ENCODE measurements around the gene RIGI. TPM values are rescaled to one million over a fixed set of nuclear protein-coding genes. Genes with fewer than 3 reads are reported as not detected.

RIGI gene
- 3.9 and 4.8 TPM in 2 replicates for polyA plus RNA-seq (2011; rRNA removed)
- 0.38 and 0.49 TPM in 2 replicates for polyA plus RNA-seq (2012; cell fraction: cytosol; rRNA removed)
- 0.46 and 0.69 TPM in 2 replicates for polyA plus RNA-seq (2012; cell fraction: nucleus; rRNA removed)
- polyA plus RNA-seq (2017; fragmentation: RNase III; extraction: RNeasy Plus Mini Kit Qiagen cat#74134 plus additional on column Dnase treatment): 3.8 to 4.8 TPM (median 4.1 TPM) in 3 replicates
- polyA minus RNA-seq (2011; rRNA and poly(A)+ RNA removed): 1.7 and 2.3 TPM in 2 replicates

GRCh38 chr9:32526041-32526706 lies at the start of gene RIGI:
Gene RIGI (minus strand): TSS chr9:32526196. CDS start chr9:32526166, 30 bp downstream.
- CTCF ChIA-PET: interaction anchor here (0.6 to 10.2 kb wide), 31 partner anchors 9 to 452 kb away, joined by 3 to 159 read pairs (median 5); partner anchors contain the start of genes ACO1 and NDUFB6
- Histone ChIP-seq H3K9me3 (peaks cover 8% of the 10 kb centered on the region; the same call in 1 of the 3 replicates), H3K4me2 (peak within 1 kb of the TSS; percentile 82), H3K4me3 (peak within 1 kb of the TSS; percentile 58), H3K4me1 (peaks cover 6% of the 10 kb centered on the region; the same call in 2 of the 3 replicates), H3K27ac (peak within 1 kb of the TSS; percentile 46 to 83)
- peak; percentile 92 to 93 for ATAC-seq
- DNase-seq (ENCODE audit: low read depth in 1 of 2, low spot score in 1 of 2): peak; percentile 64 to 85
- POLR2A ChIA-PET: interaction anchor here (0.8 to 2.7 kb wide), 4 partner anchors 24 to 147 kb away, joined by 3 to 25 read pairs (median 12); partner anchors contain the start of gene ACO1
- FAIRE-seq: peak; percentile 18
- under 1% methylated on average over 37 of the region's 37 CpGs for WGBS (ENCODE audit: missing lambda C conversion rate)
- no peak for TF ChIP-seq HOXB13 (CRISPR knock-in tag; IDR thresholded peaks at IDR 0.05; ENCODE audit: low read depth)
- no peak for TF ChIP-seq ELK1 (IDR thresholded peaks at IDR 0.05; ENCODE audit: low read depth, low read length)
- TF ChIP-seq MAZ (IDR thresholded peaks at IDR 0.05; ENCODE audit: borderline replicate concordance, low read depth, low read length): no peak
- TF ChIP-seq REST (IDR thresholded peaks at IDR 0.05): no peak
- no peak for TF ChIP-seq ESRRA (IDR thresholded peaks at IDR 0.05; ENCODE audit: borderline replicate concordance, low read length)
- TF ChIP-seq ZNF302 (CRISPR knock-in tag; IDR thresholded peaks at IDR 0.05): no peak
- TF ChIP-seq EHF (CRISPR knock-in tag; IDR thresholded peaks at IDR 0.05): no peak
- no peak for TF ChIP-seq ZC3H11A (IDR thresholded peaks at IDR 0.05)
- TF ChIP-seq HMGXB4 (CRISPR knock-in tag; IDR thresholded peaks at IDR 0.05; ENCODE audit: borderline replicate concordance): no peak
- no peak for TF ChIP-seq MYC (IDR thresholded peaks at IDR 0.05; ENCODE audit: borderline replicate concordance, low read length)
- 0 out of 5 replicates have a peak, but pooled peaks of 1 of the 2 experiments have one; percentile 29 for TF ChIP-seq JUN (IDR thresholded peaks at IDR 0.05)
- no peak for TF ChIP-seq ATOH8 (CRISPR knock-in tag; IDR thresholded peaks at IDR 0.05; ENCODE audit: low read depth)
- TF ChIP-seq CEBPB (IDR thresholded peaks at IDR 0.05): no peak
- no peak for TF ChIP-seq RARB (CRISPR knock-in tag; IDR thresholded peaks at IDR 0.05)
- no peak for TF ChIP-seq EHMT2 (IDR thresholded peaks at IDR 0.05; ENCODE audit: low read depth)
- no peak for TF ChIP-seq BHLHE40 (IDR thresholded peaks at IDR 0.05; ENCODE audit: low read depth, low read length)
- TF ChIP-seq RNF2 (IDR thresholded peaks at IDR 0.05; ENCODE audit: borderline replicate concordance, low read depth): no peak
- TF ChIP-seq FOSL2 (IDR thresholded peaks at IDR 0.05): no peak
- TF ChIP-seq FOSL2 (CRISPR knock-in tag; IDR thresholded peaks at IDR 0.05): no peak
- TF ChIP-seq MAX (IDR thresholded peaks at IDR 0.05): 0 out of 2 replicates have a peak, but pooled peaks have one; percentile 36
- TF ChIP-seq CTCF (IDR thresholded peaks at IDR 0.05): peak; percentile 71
- no peak for TF ChIP-seq FOXS1 (CRISPR knock-in tag; IDR thresholded peaks at IDR 0.05)
- TF ChIP-seq NR3C1 (IDR thresholded peaks at IDR 0.05): no peak
- TF ChIP-seq GATA3 (IDR thresholded peaks at IDR 0.05; ENCODE audit: borderline replicate concordance): no peak
- 0 out of 2 replicates have a peak, but pooled peaks have one; percentile 19 for TF ChIP-seq POLR2A (IDR thresholded peaks at IDR 0.05; ENCODE audit: low read length)
- TF ChIP-seq FOSB (CRISPR knock-in tag; IDR thresholded peaks at IDR 0.05): no peak
- no peak for TF ChIP-seq PHF8 (IDR thresholded peaks at IDR 0.05; ENCODE audit: borderline replicate concordance, low read depth)
- peak; percentile 78 for TF ChIP-seq SMC3 (IDR thresholded peaks at IDR 0.05)
- TF ChIP-seq NPAS2 (CRISPR knock-in tag; IDR thresholded peaks at IDR 0.05; ENCODE audit: borderline replicate concordance): no peak

Data from A549 (cell line).